Gastrocnemius medialis (tissue), 4 donors: ENCODE measurements around the gene SRGAP3. TPM values are rescaled to one million over a fixed set of nuclear protein-coding genes. Genes with fewer than 3 reads are reported as not detected.

ENCODE experiments used
- ATAC-seq, 2 donors: fragments of 150-250 bp; one replicate each; pipeline ENCODE4 v1.9.1; 2016
- DNase-seq, 2 donors: peaks; one replicate each; pipeline ENCODE4 v3.0.0-alpha.2; 2019
- H3K27ac ChIP-seq, 4 donors: fragments of 200-600 bp; sonication (generic); 1 replicate in 1 of 4; 2 replicates in 3 of 4; pipeline ENCODE4 v1.5.1; 2016 to 2018; ENCODE audit warnings: mild to moderate bottlenecking in 2 of 4, moderate library complexity in 1 of 4
- H3K27me3 ChIP-seq, 3 donors: fragments of 200-600 bp; sonication (generic) in 2 of 3; 1 replicate in 1 of 3; 2 replicates in 2 of 3; pipeline versions ENCODE4 v1.5.1 to v1.6.0; 2016 to 2019; ENCODE audit warnings: mild to moderate bottlenecking in 1 of 3, moderate library complexity in 1 of 3
- H3K36me3 ChIP-seq, 2 donors: fragments of 200-600 bp; sonication (generic) in 1 of 2; one replicate each; pipeline ENCODE4 v1.5.1; 2017 to 2018
- H3K4me1 ChIP-seq, 2 donors: fragments of 200-600 bp; sonication (generic) in 1 of 2; one replicate each; pipeline ENCODE4 v1.5.1; 2016 to 2017; ENCODE audit warnings: mild to moderate bottlenecking in 2 of 2
- H3K4me3 ChIP-seq, 4 donors: fragments of 200-600 bp; sonication (generic) in 3 of 4; 1 replicate in 1 of 4; 2 replicates in 3 of 4; pipeline ENCODE4 v1.5.1; 2016 to 2019; ENCODE audit warnings: mild to moderate bottlenecking in 2 of 4
- H3K9me3 ChIP-seq, 3 donors: fragments of 200-600 bp; sonication (generic) in 2 of 3; 1 replicate in 1 of 3; 2 replicates in 2 of 3; pipeline ENCODE4 v1.5.1; 2016 to 2019
- POLR2A ChIP-seq, 2 donors: fragments of 450-650 bp; IDR thresholded peaks; one replicate each; pipeline ENCODE4 v1.6.1; 2017; ENCODE audit warnings: antibody characterized with exemption in 2 of 2, mild to moderate bottlenecking in 2 of 2, moderate library complexity in 2 of 2
- in situ Hi-C, 4 donors: fragments of 200-750 bp; cut with MboI; loops; one replicate each; pipeline versions ENCODE4 v1.15.0 to v1.8.0; 2017; ENCODE audit warnings: low sequenced_read_pairs in 4 of 4
- intact Hi-C: fragments of 100-400 bp; cut with DNase I; formaldehyde crosslinking; loops from one replicate; pipeline ENCODE4 v1.15.1; 2023; ENCODE audit warnings: low total_unique reads
- total RNA-seq, 4 donors: library from RNA; depleted of rRNA; stranded (reverse); fragments of >200 nt; gene quantifications; one replicate each; pipeline versions ENCODE4 v1.1.0 to v1.2.3, GENCODE V29; 2016
- TF ChIP-seq, protein P1 (sequence below), 5 experiments: fragments of 450-650 bp in 3 of 5; fragments of 200-600 bp in 2 of 5; sonication (generic) in 2 of 5; IDR thresholded peaks in 4 of 5; conservative IDR thresholded peaks in 1 of 5; 1 replicate in 4 of 5; 2 replicates in 1 of 5; pipeline ENCODE4 v1.5.1; 2016 to 2019; ENCODE audit warnings: antibody characterized with exemption in 5 of 5, mild to moderate bottlenecking in 3 of 5, moderate library complexity in 3 of 5

Gene SRGAP3
- total RNA-seq, 4 donors from 2014 or later = 1.3 to 2.3 (median 1.8) TPM

DNA sequence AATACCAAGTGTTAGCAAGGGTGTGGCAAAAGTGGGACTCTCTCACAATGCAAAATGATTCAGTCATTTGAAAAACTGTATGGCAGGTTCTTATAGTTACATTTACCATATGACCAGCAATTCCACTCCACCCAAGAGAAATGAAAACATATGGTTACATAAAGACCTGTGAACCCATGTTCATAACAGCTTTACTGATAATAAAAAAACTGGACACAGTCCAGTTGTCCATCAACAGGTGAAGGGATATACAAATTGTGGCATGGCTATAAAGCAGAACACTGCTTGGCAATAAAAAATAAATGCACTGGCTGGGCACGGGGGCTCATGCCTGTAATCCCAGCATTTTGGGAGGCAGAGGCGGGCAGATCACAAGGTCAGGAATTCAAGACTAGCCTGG is 316.9 kb downstream of the SRGAP3 start:
- no peaks in the 10 kb centered on the region for H3K9me3 ChIP-seq
- DNase-seq (no peak), ATAC-seq (no peak)
- H3K27me3 ChIP-seq = no peaks in the 10 kb centered on the region
- no peak overlapping the region for H3K27ac ChIP-seq
- no peaks in the 10 kb centered on the region for H3K36me3 ChIP-seq
- H3K4me1 ChIP-seq = no peaks in the 10 kb centered on the region
- in situ Hi-C loops = no loop called here
- no peak overlapping the region for H3K4me3 ChIP-seq
- intact Hi-C loops = no loop called here
- TF ChIP-seq, protein P1, sequence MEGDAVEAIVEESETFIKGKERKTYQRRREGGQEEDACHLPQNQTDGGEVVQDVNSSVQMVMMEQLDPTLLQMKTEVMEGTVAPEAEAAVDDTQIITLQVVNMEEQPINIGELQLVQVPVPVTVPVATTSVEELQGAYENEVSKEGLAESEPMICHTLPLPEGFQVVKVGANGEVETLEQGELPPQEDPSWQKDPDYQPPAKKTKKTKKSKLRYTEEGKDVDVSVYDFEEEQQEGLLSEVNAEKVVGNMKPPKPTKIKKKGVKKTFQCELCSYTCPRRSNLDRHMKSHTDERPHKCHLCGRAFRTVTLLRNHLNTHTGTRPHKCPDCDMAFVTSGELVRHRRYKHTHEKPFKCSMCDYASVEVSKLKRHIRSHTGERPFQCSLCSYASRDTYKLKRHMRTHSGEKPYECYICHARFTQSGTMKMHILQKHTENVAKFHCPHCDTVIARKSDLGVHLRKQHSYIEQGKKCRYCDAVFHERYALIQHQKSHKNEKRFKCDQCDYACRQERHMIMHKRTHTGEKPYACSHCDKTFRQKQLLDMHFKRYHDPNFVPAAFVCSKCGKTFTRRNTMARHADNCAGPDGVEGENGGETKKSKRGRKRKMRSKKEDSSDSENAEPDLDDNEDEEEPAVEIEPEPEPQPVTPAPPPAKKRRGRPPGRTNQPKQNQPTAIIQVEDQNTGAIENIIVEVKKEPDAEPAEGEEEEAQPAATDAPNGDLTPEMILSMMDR (IDR thresholded peaks at IDR 0.05 in 4 of 5, conservative IDR thresholded peaks at IDR 0.05 in 1 of 5) = no peak
- TF ChIP-seq POLR2A (IDR thresholded peaks at IDR 0.05) = no peak

DNA sequence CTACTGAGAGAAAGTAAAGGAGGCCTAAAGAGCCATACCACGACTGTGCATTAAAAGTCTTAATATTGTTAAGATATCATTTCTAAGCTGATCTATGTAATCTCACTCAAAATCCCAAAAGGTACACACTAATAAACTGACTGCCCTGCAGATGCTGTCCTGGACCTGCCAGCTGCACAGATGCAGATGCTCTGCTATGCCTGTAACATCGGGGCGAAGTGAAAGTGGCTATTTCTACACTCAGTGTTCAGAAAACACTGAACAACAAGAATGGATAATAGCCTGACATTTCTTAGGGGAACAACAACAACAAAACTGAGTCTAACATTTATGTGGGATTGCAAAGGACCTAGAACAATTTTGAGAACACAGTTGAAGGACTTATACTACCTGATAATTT is 318.1 kb downstream of the SRGAP3 start:
- Histone ChIP-seq H3K27me3 (no peaks in the 10 kb centered on the region), H3K36me3 (no peaks in the 10 kb centered on the region), H3K9me3 (no peaks in the 10 kb centered on the region), H3K27ac (no peak overlapping the region), H3K4me3 (no peak overlapping the region), H3K4me1 (no peaks in the 10 kb centered on the region)
- ATAC-seq (no peak), DNase-seq (no peak)
- intact Hi-C loops = no loop called here
- in situ Hi-C loops = no loop called here
- TF ChIP-seq, protein P1 (IDR thresholded peaks at IDR 0.05 in 4 of 5, conservative IDR thresholded peaks at IDR 0.05 in 1 of 5) = no peak
- no peak for TF ChIP-seq POLR2A (IDR thresholded peaks at IDR 0.05)

Other genes with a start within 250 kb of the SRGAP3 start
- 10 to 100 TPM; 22.2 to 39.8 (median 25.2) TPM for gene THUMPD3, start 113.4 kb upstream of the SRGAP3 start, total RNA-seq
- 10 to 100 TPM; 28.9 to 43.3 (median 41.0) TPM for gene SETD5, start 148.0 kb upstream of the SRGAP3 start, total RNA-seq